ENCODE results near the gene LARP4B.

GRCh38 chr10:924524-924859 is 7.0 kb downstream of the LARP4B start:
- TF ChIP-seq POLR2A (IDR thresholded peaks at IDR 0.05; ENCODE audit: low read length) (no peak), GATA1 (IDR thresholded peaks at IDR 0.05; ENCODE audit: low read depth, low read length) (no peak)

Data from erythroblast (primary cell).